ENCODE results near the gene NPHS1.

DNA sequence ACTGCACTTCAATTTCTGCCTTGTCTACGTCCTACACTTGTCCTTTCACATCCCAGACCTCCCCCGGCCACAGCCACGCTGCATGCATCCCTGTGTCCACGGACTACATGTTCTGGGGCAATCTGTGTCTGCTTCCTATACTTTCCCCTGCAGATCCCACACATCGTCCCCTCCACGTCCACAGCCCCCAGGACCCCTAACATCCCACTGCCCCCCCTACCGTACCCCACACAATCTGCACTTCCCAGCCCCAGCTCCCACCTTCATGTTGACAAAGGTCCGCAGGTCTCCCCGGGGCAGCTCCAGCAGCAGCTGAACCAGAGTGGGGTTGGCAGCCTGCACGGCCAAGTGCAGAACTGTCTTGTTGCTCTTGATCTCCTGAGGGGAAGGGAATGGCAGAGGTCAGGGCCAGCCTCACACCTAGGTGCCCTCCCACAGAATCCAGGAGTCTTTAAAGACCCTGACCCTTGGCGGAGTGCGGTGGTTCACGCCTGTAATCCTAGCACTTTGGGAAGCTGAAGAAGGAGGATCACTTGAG, 37.9 kb upstream of the NPHS1 start:
- TF ChIP-seq POLR2A (IDR thresholded peaks at IDR 0.05; ENCODE audit: extremely low read depth, insufficient read length), result no peak
- TF ChIP-seq, protein P1, sequence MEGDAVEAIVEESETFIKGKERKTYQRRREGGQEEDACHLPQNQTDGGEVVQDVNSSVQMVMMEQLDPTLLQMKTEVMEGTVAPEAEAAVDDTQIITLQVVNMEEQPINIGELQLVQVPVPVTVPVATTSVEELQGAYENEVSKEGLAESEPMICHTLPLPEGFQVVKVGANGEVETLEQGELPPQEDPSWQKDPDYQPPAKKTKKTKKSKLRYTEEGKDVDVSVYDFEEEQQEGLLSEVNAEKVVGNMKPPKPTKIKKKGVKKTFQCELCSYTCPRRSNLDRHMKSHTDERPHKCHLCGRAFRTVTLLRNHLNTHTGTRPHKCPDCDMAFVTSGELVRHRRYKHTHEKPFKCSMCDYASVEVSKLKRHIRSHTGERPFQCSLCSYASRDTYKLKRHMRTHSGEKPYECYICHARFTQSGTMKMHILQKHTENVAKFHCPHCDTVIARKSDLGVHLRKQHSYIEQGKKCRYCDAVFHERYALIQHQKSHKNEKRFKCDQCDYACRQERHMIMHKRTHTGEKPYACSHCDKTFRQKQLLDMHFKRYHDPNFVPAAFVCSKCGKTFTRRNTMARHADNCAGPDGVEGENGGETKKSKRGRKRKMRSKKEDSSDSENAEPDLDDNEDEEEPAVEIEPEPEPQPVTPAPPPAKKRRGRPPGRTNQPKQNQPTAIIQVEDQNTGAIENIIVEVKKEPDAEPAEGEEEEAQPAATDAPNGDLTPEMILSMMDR (IDR thresholded peaks at IDR 0.05; ENCODE audit: low read depth, low read length), result no peak

Data from NB4 (cell line).